A673 (cell line): ENCODE measurements around the gene PCBP3. TPM values are rescaled to one million over a fixed set of nuclear protein-coding genes. Genes with fewer than 3 reads are reported as not detected.

Source experiments
- BruUV-seq: library from RNA; stranded (reverse); fragments of 400-500 nt; replicated peaks from 2 replicates; lab custom pipeline; 2021; lab: Mats Ljungman, UMichigan
- CTCF ChIA-PET: fragments of 300-600 bp; sonication (Branson Sonifier 250); formaldehyde crosslinking; loops from one replicate; lab custom pipeline; 2022; ENCODE audit warnings: antibody characterized with exemption; lab: Charles Lee
- POLR2A ChIA-PET: fragments of 300-600 bp; sonication (Branson Sonifier 250); formaldehyde crosslinking; loops from one replicate; lab custom pipeline; 2022; ENCODE audit warnings: antibody characterized with exemption; ENCODE audit not compliant: low non-redundant PET; lab: Charles Lee
- DNase-seq: peaks from one replicate; pipeline ENCODE4 v3.0.0-alpha.2; 2015; ENCODE audit warnings: low spot score
- H3K27ac ChIP-seq: fragments of 200-600 bp; sonication (generic); 2 replicates; pipeline ENCODE4 v1.5.1; 2016; ENCODE audit warnings: mixed run types, low read depth, mild to moderate bottlenecking, mixed read lengths, antibody characterized with exemption, low read length; ENCODE audit not compliant: poor library complexity, severe bottlenecking
- H3K27me3 ChIP-seq: fragments of 200-600 bp; sonication (generic); replicated peaks from 2 replicates; pipeline ENCODE4 v1.6.1; 2017; ENCODE audit warnings: mixed run types, low read depth, mild to moderate bottlenecking, mixed read lengths, antibody characterized with exemption, low read length; ENCODE audit not compliant: insufficient read depth, poor library complexity
- H3K36me3 ChIP-seq: fragments of 200-600 bp; sonication (generic); 2 replicates; pipeline ENCODE4 v1.6.1; 2016; ENCODE audit warnings: mixed run types, mild to moderate bottlenecking, mixed read lengths, antibody characterized with exemption, low read length; ENCODE audit not compliant: insufficient read depth, poor library complexity, severe bottlenecking
- H3K4me1 ChIP-seq: fragments of 200-600 bp; sonication (generic); 2 replicates; pipeline ENCODE4 v1.6.1; 2017; ENCODE audit warnings: mixed run types, mild to moderate bottlenecking, mixed read lengths, antibody characterized with exemption, low read length; ENCODE audit not compliant: insufficient read depth, poor library complexity, severe bottlenecking
- H3K4me3 ChIP-seq: fragments of 200-600 bp; sonication (generic); 2 replicates; pipeline ENCODE4 v1.5.1; 2016; ENCODE audit warnings: low read depth, mixed run types, mild to moderate bottlenecking, mixed read lengths, low read length; ENCODE audit not compliant: poor library complexity, severe bottlenecking
- H3K9me3 ChIP-seq: fragments of 200-600 bp; sonication (generic); 2 replicates; pipeline ENCODE4 v1.6.1; 2016; ENCODE audit warnings: mixed run types, low read depth, mild to moderate bottlenecking, mixed read lengths, antibody characterized with exemption, low read length; ENCODE audit not compliant: poor library complexity, severe bottlenecking
- CTCF ChIP-seq: fragments of 300-800, 200-600 bp; sonication (generic); conservative IDR thresholded peaks from 2 replicates; pipeline ENCODE4 v1.5.1; 2017; ENCODE audit warnings: low read depth, mild to moderate bottlenecking, antibody characterized with exemption, low read length, moderate library complexity, mixed read lengths
- EZH2 ChIP-seq: fragments of 200-600 bp; sonication (generic); IDR thresholded peaks from 2 replicates; pipeline ENCODE4 v1.6.1; 2017; ENCODE audit warnings: borderline replicate concordance, low read depth, mild to moderate bottlenecking, mixed read lengths, antibody characterized with exemption, low read length; ENCODE audit not compliant: poor library complexity, severe bottlenecking
- intact Hi-C: fragments of 100-400 bp; cut with micrococcal nuclease; formaldehyde crosslinking; loops from one replicate; pipeline ENCODE4 v1.10.0; 2022; ENCODE audit not compliant: unreplicated experiment
- total RNA-seq: library from RNA; stranded (reverse); gene quantifications from 2 replicates; pipeline ENCODE4 v1.2.3, GENCODE V29; 2021

Gene PCBP3
- total RNA-seq, 1 experiment from 2014 or later: 25.6 TPM

DNA sequence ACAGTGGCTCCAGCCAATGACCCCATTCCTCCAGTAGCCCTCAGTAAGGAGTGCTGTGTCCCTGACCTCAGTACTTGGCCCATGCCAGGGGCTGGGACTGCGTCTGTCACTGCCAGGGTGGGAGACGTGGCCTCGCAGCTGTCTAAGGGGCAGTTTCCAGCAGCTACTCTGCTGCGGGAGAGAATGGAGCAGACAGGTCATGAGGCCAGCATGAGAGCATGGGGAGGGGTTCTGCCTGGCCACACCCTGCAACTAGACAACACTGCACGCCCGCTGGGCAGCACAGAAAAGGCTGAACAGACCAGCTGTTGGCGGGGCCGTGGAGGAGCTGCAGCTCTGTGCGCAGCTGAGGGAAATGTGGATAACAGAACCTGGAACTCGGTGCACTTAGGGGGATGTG lies 246.4 kb downstream of the PCBP3 start:
- H3K4me3 ChIP-seq: no peak overlapping the region
- no peaks in the 10 kb centered on the region for H3K4me1 ChIP-seq
- no peaks in the 10 kb centered on the region for H3K36me3 ChIP-seq
- H3K9me3 ChIP-seq: no peaks in the 10 kb centered on the region
- no TSS peak for BruUV-seq
- TF ChIP-seq EZH2 (no peak), CTCF (no peak)
- intact Hi-C loops: loop anchor here (10.0 kb wide), 1 partner anchor 345 kb away; the partner anchor contains the start of gene SLC19A1
- DNase-seq: no peak
- CTCF ChIA-PET: no interaction called here
- no peak overlapping the region for H3K27ac ChIP-seq
- H3K27me3 ChIP-seq: no peaks in the 10 kb centered on the region
- POLR2A ChIA-PET: no interaction called here

DNA sequence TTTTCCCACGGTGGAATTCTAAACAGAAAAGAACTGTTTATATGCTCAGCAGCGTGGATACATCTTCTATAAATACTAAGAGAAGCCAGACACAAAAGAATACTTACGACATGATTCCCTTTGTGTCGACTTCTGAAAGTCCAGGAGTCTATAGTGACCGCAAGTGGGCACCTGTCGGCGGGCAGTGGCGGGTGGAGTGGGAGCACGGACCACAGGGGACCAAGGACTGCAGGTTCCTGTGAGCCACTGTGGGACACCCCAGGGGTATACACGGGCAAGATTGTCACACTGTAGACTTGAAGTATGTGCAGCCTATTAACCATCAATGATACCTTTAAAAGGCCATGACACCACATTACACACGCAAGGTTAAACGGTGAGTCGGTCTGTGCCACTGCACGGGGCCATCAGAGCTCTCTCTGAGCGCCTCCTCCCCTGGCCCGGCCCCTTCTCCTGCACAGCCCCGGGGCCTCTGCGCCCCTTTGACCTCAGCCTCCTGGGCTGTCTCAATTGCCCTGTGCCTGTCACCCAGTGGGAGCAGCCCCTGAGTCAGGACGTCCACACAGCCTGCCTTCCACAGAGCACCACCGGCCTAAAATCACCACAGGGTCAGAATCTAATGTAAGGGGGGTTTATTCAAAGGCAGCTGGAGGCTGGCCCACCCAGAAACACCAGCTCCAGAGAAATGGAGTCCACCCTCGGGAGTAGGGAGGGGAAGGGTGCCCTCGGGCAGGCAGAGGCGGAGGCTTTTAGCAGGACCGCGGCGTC lies 248.0 kb downstream of the PCBP3 start:
- H3K9me3 ChIP-seq: no peaks in the 10 kb centered on the region
- CTCF ChIA-PET: no interaction called here

GRCh38 chr21:45892156-45892915 lies 248.8 kb downstream of the PCBP3 start:
- intact Hi-C loops: no loop called here
- H3K36me3 ChIP-seq: no peaks in the 10 kb centered on the region
- no peak for TF ChIP-seq CTCF
- no peak for TF ChIP-seq EZH2
- H3K9me3 ChIP-seq: no peaks in the 10 kb centered on the region
- H3K4me3 ChIP-seq: no peak overlapping the region
- ChIA-PET POLR2A (no interaction called here), CTCF (no interaction called here)
- H3K27ac ChIP-seq: no peak overlapping the region
- DNase-seq: no peak
- no TSS peak for BruUV-seq
- H3K4me1 ChIP-seq: no peaks in the 10 kb centered on the region
- no peaks in the 10 kb centered on the region for H3K27me3 ChIP-seq

More for the DNA sequence above, 248.0 kb downstream of the PCBP3 start:
- TF ChIP-seq CTCF (no peak), EZH2 (no peak)
- POLR2A ChIA-PET: no interaction called here
- Histone ChIP-seq H3K27me3 (no peaks in the 10 kb centered on the region), H3K27ac (no peak overlapping the region), H3K4me1 (no peaks in the 10 kb centered on the region), H3K4me3 (no peak overlapping the region), H3K36me3 (no peaks in the 10 kb centered on the region)
- intact Hi-C loops: no loop called here
- DNase-seq: no peak
- BruUV-seq: no TSS peak
